Neural cell (in vitro differentiated cells): ENCODE data around the gene KANK4.

ENCODE experiments used
- SMC3 ChIP-seq: fragments of 450-650 bp; conservative IDR thresholded peaks from 2 replicates; pipeline ENCODE4 v1.6.1; 2014; ENCODE audit warnings: antibody characterized with exemption, mild to moderate bottlenecking, moderate library complexity; ENCODE audit not compliant: poor library complexity
- TAF1 ChIP-seq: IDR thresholded peaks from 2 replicates; pipeline ENCODE4 v1.6.1; 2012; ENCODE audit warnings: low read depth

DNA sequence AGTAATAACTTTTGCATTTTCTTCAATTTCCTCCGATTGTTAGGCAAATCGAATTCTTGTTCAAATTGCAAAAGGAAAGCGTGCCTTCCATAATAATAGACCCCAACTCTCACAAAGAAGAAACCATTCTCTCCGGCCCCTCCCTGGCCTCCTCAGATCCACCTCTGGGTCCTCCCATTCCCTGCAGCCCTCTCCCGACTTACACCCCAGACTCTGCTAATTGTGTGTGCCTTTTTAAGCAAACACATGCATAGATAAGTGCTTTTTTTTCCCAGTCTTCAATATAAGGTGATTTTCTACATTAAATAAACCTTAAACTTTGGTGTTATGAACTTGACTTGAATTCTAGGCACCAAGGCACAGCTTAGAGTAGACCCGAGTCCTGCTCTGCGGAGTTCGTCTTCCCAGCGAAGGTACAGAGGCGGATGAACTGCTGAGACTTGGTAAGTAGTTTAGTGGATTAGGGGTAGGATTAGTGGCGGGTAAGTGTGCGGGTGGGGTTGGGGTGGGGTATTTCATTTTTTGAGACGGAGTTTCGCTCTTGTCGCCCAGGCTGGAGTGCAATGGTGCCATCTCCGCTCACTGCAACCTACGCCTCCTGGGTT, 123.0 kb downstream of the KANK4 start:
- TF ChIP-seq TAF1 = no peak
- TF ChIP-seq SMC3 = no peak
